Activated T-helper 1 cell treated with anti-CD3 and anti-CD28 coated beads, Interleukin-12 subunit alpha, Interleukin-12 subunit beta, Interleukin-2, Interleukin-4 antibody, amounts not matched to agents 30 ng/mL and 10 ng/mL and 1 ng/mL, durations not matched to agents 14 hours and 24 hours and 36 hours (primary cell): ENCODE measurements around the gene CUL1. TPM values are rescaled to one million over a fixed set of nuclear protein-coding genes. Genes with fewer than 3 reads are reported as not detected.

Experiments used
- DNase-seq: peaks from one replicate; pipeline ENCODE4 v3.0.0; 2021; ENCODE audit warnings: low spot score
- H3K27ac Mint-ChIP-seq: one replicate; pipeline ENCODE4 v1.8.0; 2021; ENCODE audit warnings: mild to moderate bottlenecking, mixed read lengths
- H3K27me3 Mint-ChIP-seq: one replicate; pipeline ENCODE4 v1.8.0; 2022; ENCODE audit warnings: mild to moderate bottlenecking, moderate library complexity, mixed read lengths; ENCODE audit not compliant: insufficient read depth
- H3K36me3 Mint-ChIP-seq: one replicate; pipeline ENCODE4 v1.8.0; 2021; ENCODE audit warnings: low read depth, mixed read lengths
- H3K4me1 Mint-ChIP-seq: one replicate; pipeline ENCODE4 v1.8.0; 2021; ENCODE audit warnings: low read depth, mixed read lengths
- H3K4me3 Mint-ChIP-seq: one replicate; pipeline ENCODE4 v1.8.0; 2021; ENCODE audit warnings: mild to moderate bottlenecking, moderate library complexity, mixed read lengths
- H3K9me3 Mint-ChIP-seq: one replicate; pipeline ENCODE4 v1.8.0; 2021; ENCODE audit warnings: mixed read lengths
- intact Hi-C: fragments of 100-400 bp; cut with micrococcal nuclease; formaldehyde crosslinking; loops from one replicate; pipeline ENCODE4 v1.15.1; 2024
- total RNA-seq: library from RNA; stranded (reverse); gene quantifications from 2 replicates; pipeline ENCODE4 v1.2.3, GENCODE V29; 2022

The CUL1 gene
- total RNA-seq, 1 donor from 2014 or later, result 79.3 TPM

DNA sequence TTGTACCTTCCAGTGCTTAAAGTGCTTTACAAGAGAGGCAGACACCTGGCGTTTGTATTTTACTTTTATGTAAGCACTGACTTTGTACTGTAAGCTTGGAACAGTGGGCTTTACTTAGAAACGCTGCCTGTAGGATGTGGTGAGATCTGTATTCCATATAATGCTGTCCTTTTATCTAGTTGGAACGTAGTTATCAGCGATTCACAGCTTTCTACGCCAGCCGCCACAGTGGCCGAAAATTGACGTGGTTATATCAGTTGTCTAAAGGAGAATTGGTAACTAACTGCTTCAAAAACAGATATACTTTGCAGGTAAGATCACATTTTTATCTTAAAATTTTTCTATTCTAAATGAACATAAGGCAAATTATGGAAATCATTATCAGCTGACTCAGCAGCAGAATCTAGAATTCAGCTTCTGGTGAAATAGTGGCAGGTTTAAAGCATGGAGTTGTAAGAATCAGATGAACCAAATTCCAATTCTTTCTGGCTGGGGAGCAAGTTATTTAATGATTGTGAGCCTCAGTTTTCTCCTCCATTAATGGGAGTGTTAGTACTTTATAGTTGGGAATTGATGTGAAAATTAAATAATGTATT, 91.5 kb downstream of the CUL1 start:
- no peak overlapping the region for H3K4me3 Mint-ChIP-seq
- no peak overlapping the region for H3K27ac Mint-ChIP-seq
- no peaks in the 10 kb centered on the region for H3K9me3 Mint-ChIP-seq
- peaks cover 12% of the 10 kb centered on the region for H3K4me1 Mint-ChIP-seq
- no peaks in the 10 kb centered on the region for H3K27me3 Mint-ChIP-seq
- H3K36me3 Mint-ChIP-seq, result peaks cover 63% of the 10 kb centered on the region
- intact Hi-C loops, result loop anchor here (5.0 kb wide), 1 partner anchor 172 kb away; no protein-coding TSS in a partner anchor
- DNase-seq, result no peak

DNA sequence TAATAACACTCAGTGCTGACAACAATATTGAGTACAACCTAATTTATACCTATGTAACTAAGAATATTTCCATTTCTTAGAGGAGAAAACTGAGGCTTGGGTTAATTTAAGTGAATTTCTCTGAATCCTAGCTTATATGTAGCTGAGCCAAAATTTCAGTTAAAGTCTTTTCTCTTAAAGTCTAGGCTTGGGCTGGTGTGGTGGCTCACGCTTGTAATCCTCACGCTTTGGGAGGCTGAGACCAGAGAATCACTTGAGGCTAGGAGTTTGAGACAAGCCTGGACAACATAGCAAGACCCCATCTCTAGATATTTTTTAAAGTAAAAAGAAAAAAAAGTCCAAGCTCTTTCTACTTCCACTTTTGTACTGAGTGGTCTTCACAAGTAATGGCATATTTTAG, 92.1 kb downstream of the CUL1 start:
- intact Hi-C loops, result loop anchor here (5.0 kb wide), 1 partner anchor 171 kb away; no protein-coding TSS in a partner anchor
- Mint-ChIP-seq H3K4me3 (no peak overlapping the region), H3K9me3 (no peaks in the 10 kb centered on the region), H3K27me3 (no peaks in the 10 kb centered on the region), H3K4me1 (peaks cover 12% of the 10 kb centered on the region), H3K27ac (no peak overlapping the region), H3K36me3 (peaks cover 64% of the 10 kb centered on the region)
- no peak for DNase-seq

DNA sequence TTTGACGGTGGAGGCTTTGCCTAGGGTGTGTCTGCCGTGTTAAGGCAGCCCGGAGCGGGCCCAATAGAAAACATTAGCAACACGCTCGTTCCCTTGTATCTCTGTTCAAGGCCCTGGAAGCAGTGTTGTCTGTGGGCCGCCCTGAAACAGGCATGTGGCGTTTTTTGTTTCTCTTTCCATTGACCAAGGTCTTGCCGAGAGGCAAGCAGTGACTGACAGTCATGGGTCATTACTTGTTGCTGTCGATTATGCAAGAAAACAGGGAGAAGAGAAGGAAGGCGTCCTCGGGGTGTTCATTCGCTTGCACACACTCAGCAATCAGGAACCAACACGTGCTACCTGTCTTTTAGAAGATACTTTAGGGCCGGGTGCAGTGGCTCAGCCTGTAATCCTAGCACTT, 92.8 kb downstream of the CUL1 start:
- peaks cover 12% of the 10 kb centered on the region for H3K4me1 Mint-ChIP-seq
- H3K27me3 Mint-ChIP-seq, result no peaks in the 10 kb centered on the region
- DNase-seq, result no peak
- no peaks in the 10 kb centered on the region for H3K9me3 Mint-ChIP-seq
- peaks cover 64% of the 10 kb centered on the region for H3K36me3 Mint-ChIP-seq
- H3K4me3 Mint-ChIP-seq, result no peak overlapping the region
- intact Hi-C loops, result loop anchor here (5.0 kb wide), 1 partner anchor 171 kb away; no protein-coding TSS in a partner anchor
- H3K27ac Mint-ChIP-seq, result no peak overlapping the region

DNA sequence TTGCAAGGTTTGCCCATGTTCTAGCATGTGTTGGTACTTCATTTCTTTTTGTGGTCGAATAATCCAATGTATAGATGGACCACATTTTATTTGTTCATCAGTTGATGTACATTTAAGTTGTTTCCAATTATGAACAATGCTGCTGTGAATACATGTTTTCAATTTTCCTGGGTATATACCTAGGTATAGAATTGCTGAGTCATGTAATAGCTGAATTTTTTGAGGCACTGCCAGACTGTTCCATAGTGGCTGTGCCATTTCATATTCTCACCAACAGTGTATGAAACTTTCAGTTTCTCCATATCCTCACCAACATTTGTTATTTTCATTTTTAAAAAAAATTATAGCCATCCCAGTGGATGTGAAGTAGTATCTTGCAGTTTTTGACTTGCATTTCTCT, 94.9 kb downstream of the CUL1 start:
- peaks cover 58% of the 10 kb centered on the region for H3K36me3 Mint-ChIP-seq
- DNase-seq, result no peak
- peaks cover 12% of the 10 kb centered on the region for H3K4me1 Mint-ChIP-seq
- no peak overlapping the region for H3K27ac Mint-ChIP-seq
- H3K9me3 Mint-ChIP-seq, result no peaks in the 10 kb centered on the region
- H3K27me3 Mint-ChIP-seq, result no peaks in the 10 kb centered on the region
- intact Hi-C loops, result loop anchor here (5.0 kb wide), 1 partner anchor 169 kb away; no protein-coding TSS in a partner anchor
- no peak overlapping the region for H3K4me3 Mint-ChIP-seq

DNA sequence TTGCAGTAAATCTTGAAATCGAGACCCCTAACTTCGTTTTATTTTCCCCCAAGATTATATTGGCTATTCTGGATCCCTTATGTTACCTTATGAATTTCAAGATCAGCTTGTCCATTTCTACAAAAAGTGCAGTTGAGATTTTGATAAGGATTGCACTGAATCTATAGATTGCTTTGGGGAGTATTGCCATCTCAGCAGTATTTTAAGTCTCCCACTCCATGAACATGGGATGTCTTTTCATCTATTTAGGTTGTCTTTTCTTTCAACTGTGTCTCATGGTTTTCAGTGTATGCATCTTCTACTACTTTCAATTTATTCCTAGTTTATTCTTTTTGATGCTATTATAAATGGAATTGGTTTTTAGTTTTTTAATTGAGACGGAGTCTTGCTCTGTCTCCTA, 95.8 kb downstream of the CUL1 start:
- intact Hi-C loops, result loop anchor here (5.0 kb wide), 1 partner anchor 168 kb away; no protein-coding TSS in a partner anchor
- peaks cover 12% of the 10 kb centered on the region for H3K4me1 Mint-ChIP-seq
- H3K36me3 Mint-ChIP-seq, result peaks cover 59% of the 10 kb centered on the region
- H3K27me3 Mint-ChIP-seq, result no peaks in the 10 kb centered on the region
- no peaks in the 10 kb centered on the region for H3K9me3 Mint-ChIP-seq
- no peak overlapping the region for H3K27ac Mint-ChIP-seq
- no peak overlapping the region for H3K4me3 Mint-ChIP-seq
- no peak for DNase-seq

DNA sequence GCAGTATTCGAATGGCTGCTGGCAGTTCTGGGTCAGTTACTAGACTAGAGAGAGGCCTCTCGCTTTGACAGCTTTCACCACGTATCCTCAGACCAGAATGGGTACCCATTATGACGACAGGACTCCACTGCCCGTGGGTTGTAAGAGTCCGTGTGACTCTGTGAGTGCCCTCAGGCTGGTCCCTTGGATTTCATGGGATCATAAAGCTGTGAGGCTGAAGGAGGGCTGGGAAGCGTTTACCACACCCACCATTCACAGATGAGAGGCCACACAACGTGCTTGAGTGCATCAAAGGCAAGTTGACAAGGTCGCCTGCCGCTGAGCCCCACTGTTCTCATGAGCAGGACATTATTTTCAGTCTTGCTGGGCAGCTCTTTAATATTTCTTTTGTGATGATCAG, 98.1 kb downstream of the CUL1 start:
- no peaks in the 10 kb centered on the region for H3K9me3 Mint-ChIP-seq
- H3K27ac Mint-ChIP-seq, result no peak overlapping the region
- H3K27me3 Mint-ChIP-seq, result no peaks in the 10 kb centered on the region
- no peak for DNase-seq
- intact Hi-C loops, result no loop called here
- H3K4me3 Mint-ChIP-seq, result no peak overlapping the region
- H3K36me3 Mint-ChIP-seq, result peaks cover 55% of the 10 kb centered on the region
- H3K4me1 Mint-ChIP-seq, result peaks cover 12% of the 10 kb centered on the region

DNA sequence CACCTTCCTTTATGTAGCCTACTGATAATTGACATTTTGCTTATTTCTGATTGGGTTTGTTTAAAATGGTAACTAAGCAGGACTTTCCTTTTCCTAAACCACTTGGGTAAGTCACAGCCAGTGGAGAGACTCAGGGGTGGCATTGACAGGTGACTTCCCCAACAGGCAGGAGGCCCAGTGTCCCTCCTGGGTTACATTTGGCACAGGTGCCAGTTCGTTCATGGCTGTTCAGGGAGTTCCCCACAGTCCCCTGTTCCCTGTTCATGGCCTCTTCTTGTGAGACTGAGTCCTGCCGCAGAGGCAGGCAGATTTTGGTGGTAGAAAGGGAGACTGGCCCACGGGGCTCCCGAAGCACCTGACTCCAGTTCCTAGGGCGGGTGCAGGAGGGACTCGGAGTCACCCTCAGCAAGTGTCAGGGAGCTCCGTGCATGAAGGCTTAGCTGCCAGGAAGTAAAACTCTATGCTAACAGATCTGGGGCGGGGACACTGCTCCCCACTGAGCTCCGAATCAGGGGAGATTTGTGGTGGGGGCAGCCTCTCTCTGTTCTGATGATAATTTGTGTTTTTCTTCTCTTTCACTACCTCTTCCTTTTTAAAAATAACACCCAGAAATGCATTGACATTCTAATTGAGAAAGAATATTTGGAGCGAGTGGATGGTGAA, 101.3 kb downstream of the CUL1 start:
- Mint-ChIP-seq H3K4me1 (no peaks in the 10 kb centered on the region), H3K36me3 (peaks cover 35% of the 10 kb centered on the region), H3K27me3 (no peaks in the 10 kb centered on the region), H3K4me3 (no peak overlapping the region), H3K9me3 (no peaks in the 10 kb centered on the region), H3K27ac (no peak overlapping the region)
- intact Hi-C loops, result no loop called here
- no peak for DNase-seq

DNA sequence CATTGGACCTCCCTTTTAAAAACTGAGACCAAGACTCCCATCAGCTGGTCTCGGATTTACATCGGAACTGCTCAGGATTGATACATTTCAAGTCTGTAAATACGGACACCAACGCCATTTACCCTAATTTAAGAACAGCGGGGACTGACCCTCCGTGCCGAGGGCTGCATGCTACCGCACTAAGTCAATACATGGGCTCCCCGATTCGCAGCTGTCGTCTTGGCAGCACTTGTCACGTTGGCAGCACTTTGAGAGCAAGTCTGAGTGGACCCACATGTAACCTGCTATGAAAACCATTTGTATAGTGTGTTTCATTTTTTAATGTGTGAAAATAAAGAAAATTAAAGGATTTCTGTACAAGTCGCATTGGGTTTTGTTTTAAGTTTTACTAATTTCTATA, 102.0 kb downstream of the CUL1 start:
- H3K9me3 Mint-ChIP-seq, result no peaks in the 10 kb centered on the region
- DNase-seq, result no peak
- H3K36me3 Mint-ChIP-seq, result peaks cover 39% of the 10 kb centered on the region
- H3K4me1 Mint-ChIP-seq, result no peaks in the 10 kb centered on the region
- no peaks in the 10 kb centered on the region for H3K27me3 Mint-ChIP-seq
- intact Hi-C loops, result no loop called here
- no peak overlapping the region for H3K27ac Mint-ChIP-seq
- H3K4me3 Mint-ChIP-seq, result no peak overlapping the region

DNA sequence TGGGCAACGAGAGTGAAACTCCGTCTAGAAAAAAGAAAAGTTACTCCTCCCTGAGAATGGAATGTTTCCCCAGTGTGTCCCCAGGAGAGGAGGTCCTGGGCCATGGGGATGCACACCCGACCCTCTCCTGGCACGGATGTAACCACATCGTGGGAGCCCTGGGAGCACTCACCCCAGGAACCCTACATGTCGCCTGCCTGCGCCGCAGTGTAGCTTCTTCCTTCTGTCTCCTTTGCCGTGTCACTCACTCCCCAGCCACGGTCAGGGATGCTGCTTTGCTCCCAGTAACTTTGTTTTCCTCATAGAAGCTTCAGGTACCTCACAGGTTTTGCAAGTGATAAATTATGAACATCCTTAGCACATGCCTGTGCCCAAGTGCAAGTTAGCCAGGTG, 103.4 kb downstream of the CUL1 start:
- intact Hi-C loops, result no loop called here
- H3K27me3 Mint-ChIP-seq, result no peaks in the 10 kb centered on the region
- peaks cover 44% of the 10 kb centered on the region for H3K36me3 Mint-ChIP-seq
- no peaks in the 10 kb centered on the region for H3K9me3 Mint-ChIP-seq
- H3K27ac Mint-ChIP-seq, result peak overlapping the region; percentile 13
- H3K4me3 Mint-ChIP-seq, result no peak overlapping the region
- H3K4me1 Mint-ChIP-seq, result no peaks in the 10 kb centered on the region
- DNase-seq, result no peak

DNA sequence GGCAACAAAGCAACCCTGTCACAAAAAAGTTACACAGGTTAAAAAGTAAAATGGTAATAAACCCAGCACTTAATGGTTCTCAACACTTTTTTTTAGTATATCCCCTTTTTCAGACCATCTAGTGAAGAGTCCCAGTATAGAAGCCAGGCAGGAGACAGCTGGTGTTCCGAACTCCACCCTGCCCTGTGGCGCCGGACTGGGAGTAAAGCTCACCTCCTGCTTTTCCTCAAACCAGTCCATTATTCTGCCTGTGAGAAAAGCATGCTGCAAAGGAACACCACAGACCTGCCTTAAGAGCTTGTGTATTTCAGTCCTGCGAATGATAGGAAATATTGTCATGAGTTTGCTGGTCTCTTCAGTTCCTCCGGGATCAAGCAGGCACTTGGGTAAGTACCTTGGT, 104.4 kb downstream of the CUL1 start:
- intact Hi-C loops, result no loop called here
- Mint-ChIP-seq H3K36me3 (peaks cover 46% of the 10 kb centered on the region), H3K27ac (no peak overlapping the region), H3K4me3 (no peak overlapping the region), H3K9me3 (no peaks in the 10 kb centered on the region), H3K27me3 (no peaks in the 10 kb centered on the region), H3K4me1 (no peaks in the 10 kb centered on the region)
- no peak for DNase-seq

DNA sequence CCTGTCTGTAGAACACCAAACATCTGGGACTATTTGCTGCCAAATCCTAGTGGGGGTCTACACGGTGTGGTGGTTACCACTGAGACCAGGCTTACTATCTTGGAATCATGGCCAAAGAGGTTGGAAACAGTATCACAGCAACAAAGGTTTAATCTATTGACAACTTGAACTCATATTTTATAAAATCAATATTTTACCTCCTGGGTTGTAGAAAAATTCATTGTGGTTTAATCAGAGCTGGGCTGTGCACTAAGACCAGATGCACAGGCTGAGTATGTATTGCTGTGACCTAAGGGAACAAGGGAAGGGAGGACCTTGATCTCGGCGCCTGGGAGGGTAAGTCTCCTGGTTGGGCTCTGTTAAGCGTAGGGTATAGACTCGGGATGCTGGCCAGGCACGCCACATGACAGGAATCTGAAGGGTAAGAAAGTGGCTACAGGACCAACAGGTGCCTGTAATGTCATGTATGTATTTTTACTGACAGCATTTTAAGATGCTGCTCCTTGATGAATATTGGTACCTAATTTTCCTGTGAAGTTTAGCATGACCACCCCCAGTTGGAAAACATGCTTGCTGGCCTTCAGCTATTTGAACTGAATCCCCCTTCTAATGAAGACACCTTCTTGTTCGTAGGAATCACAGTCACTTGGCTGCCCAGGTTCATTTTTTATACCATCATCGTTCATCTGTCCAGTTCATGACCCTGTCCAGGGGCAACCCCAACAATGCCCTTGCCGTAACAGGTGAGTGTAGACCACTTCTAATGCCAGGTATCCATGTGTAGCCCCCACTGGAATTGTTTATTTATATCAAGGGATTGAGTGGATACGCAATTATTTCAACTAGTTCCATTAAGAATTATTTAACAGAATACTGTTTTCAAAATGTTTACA, 105.9 kb downstream of the CUL1 start:
- Mint-ChIP-seq H3K4me1 (no peaks in the 10 kb centered on the region), H3K27ac (peak overlapping the region; percentile 29), H3K36me3 (peaks cover 37% of the 10 kb centered on the region), H3K4me3 (no peak overlapping the region), H3K9me3 (no peaks in the 10 kb centered on the region), H3K27me3 (no peaks in the 10 kb centered on the region)
- intact Hi-C loops, result no loop called here
- no peak for DNase-seq

DNA sequence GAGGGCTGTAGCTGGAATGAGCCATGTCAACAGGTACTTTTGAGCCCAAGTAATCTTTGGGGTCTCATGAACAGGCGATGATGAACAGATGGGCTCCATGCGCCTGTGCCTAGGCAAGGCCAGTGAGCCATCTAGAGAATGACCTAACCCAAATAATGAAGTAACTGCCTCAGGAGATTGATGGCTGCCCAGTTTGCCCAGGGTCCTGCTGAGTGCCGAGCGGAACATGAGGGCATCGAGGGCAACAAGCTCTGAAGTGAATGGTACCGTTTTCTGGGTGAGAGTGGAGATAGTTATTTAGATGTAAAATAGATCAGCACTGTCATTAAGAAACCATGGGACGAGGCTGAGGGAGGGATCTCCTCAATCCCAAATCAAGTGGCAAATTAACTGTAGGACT, 107.5 kb downstream of the CUL1 start:
- no peaks in the 10 kb centered on the region for H3K9me3 Mint-ChIP-seq
- no peak overlapping the region for H3K4me3 Mint-ChIP-seq
- peak overlapping the region; percentile 58 for H3K27ac Mint-ChIP-seq
- peaks cover 31% of the 10 kb centered on the region for H3K36me3 Mint-ChIP-seq
- no peaks in the 10 kb centered on the region for H3K4me1 Mint-ChIP-seq
- intact Hi-C loops, result no loop called here
- H3K27me3 Mint-ChIP-seq, result no peaks in the 10 kb centered on the region
- no peak for DNase-seq

DNA sequence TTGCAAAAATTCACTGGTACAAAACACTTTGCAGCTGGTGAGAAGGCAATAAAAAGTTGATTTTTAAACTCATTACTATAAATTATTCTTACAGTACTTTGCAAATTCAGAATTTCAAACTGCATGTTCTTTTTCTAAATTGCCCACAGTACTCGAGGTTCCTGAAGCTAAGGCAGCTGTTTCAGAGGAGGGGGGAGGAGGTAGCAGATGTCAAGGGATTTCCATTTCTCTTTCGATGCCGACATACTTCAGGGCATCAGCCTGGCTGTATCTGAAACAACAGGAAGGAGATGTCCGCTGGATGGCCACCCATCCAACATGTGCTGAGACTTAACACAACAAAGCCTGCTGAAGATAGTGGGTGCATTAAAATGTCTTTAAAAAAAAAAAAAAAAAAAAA, 108.7 kb downstream of the CUL1 start:
- H3K4me3 Mint-ChIP-seq, result no peak overlapping the region

More for the DNA sequence above, 108.7 kb downstream of the CUL1 start:
- Mint-ChIP-seq H3K4me1 (no peaks in the 10 kb centered on the region), H3K27me3 (no peaks in the 10 kb centered on the region), H3K36me3 (peaks cover 39% of the 10 kb centered on the region), H3K27ac (no peak overlapping the region), H3K9me3 (no peaks in the 10 kb centered on the region)
- intact Hi-C loops, result no loop called here
- DNase-seq, result no peak
